ENCODE measurements around the gene CCDC74A.
"Not testable (repeated sequence)": the region's sequence is repeated elsewhere in the genome, so short reads cannot be mapped to it uniquely, and the experiment has no call there.

CCDC74A gene

GRCh38 chr2:131532723-131533608 lies 5.3 kb downstream of the CCDC74A start:
- not testable (repeated sequence) for H3K9me3 ChIP-seq (ENCODE audit: control insufficient read depth in 2 of 2, low read length in 2 of 2); H3K4me3 ChIP-seq (ENCODE audit: low read length in 2 of 2); H3K27me3 ChIP-seq (ENCODE audit: control insufficient read depth in 1 of 2, insufficient read depth in 2 of 2, low read length in 2 of 2); H3K27ac ChIP-seq (ENCODE audit: low read length); H3K4me1 ChIP-seq (ENCODE audit: control insufficient read depth, insufficient read depth, low read length); H3K36me3 ChIP-seq (ENCODE audit: control insufficient read depth in 2 of 2, insufficient read depth in 2 of 2, low read length in 2 of 2); H3K9ac ChIP-seq (ENCODE audit: low read length in 2 of 2)

- H3K27me3 ChIP-seq (ENCODE audit: control insufficient read depth in 1 of 2, insufficient read depth in 2 of 2, low read length in 2 of 2); H3K4me3 ChIP-seq (ENCODE audit: low read length in 2 of 2); H3K27ac ChIP-seq (ENCODE audit: low read length); H3K36me3 ChIP-seq (ENCODE audit: control insufficient read depth in 2 of 2, insufficient read depth in 2 of 2, low read length in 2 of 2); H3K4me1 ChIP-seq (ENCODE audit: control insufficient read depth, insufficient read depth, low read length); H3K9ac ChIP-seq (ENCODE audit: low read length in 2 of 2); H3K9me3 ChIP-seq (ENCODE audit: control insufficient read depth in 2 of 2, low read length in 2 of 2): not testable (repeated sequence)
Measured at GRCh38 chr2:131533609-131534316, 6.1 kb downstream of the CCDC74A start.

DNA sequence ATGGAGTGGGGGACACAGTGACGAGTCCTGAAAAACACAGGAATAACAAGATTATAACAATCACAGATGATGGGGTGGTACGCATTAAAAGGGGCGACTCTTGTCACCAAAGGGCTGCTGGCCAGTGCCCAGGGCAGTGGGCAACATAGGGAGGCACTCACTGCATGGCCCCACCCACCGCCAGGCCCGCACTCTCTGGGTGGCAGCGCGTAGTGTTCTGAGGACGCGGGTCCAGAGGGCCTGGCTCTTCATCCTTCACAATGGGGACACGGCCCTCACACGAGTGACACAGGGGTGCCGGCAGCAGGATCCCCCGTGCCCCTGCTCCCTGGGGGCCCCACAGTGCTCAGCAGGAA lies 6.6 kb downstream of the CCDC74A start:
- H3K36me3 ChIP-seq (ENCODE audit: control insufficient read depth in 2 of 2, insufficient read depth in 2 of 2, low read length in 2 of 2); H3K9me3 ChIP-seq (ENCODE audit: control insufficient read depth in 2 of 2, low read length in 2 of 2); H3K9ac ChIP-seq (ENCODE audit: low read length in 2 of 2); H3K4me1 ChIP-seq (ENCODE audit: control insufficient read depth, insufficient read depth, low read length); H3K4me3 ChIP-seq (ENCODE audit: low read length in 2 of 2); H3K27me3 ChIP-seq (ENCODE audit: control insufficient read depth in 1 of 2, insufficient read depth in 2 of 2, low read length in 2 of 2); H3K27ac ChIP-seq (ENCODE audit: low read length): not testable (repeated sequence)

DNA sequence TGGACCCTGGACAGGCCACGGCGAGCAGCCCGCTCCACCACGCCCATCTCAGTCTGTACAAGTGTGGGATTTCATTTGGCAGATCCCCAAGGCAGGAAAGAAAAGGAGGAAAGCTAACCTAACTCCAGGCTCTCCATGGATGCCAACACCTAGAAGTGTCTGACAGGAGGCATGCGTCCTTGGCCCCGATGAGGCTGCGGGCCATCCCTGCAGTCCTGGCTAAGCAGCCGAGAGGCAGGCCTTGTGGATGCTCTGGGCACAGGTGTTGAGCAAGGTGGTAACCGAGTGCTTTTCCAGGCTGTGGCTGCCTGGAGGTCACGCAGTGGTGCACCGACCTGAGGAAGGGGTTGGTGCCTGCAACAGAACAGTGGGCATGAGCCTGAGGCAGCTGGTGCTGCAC lies 7.3 kb downstream of the CCDC74A start:
- H3K36me3 ChIP-seq (ENCODE audit: control insufficient read depth in 2 of 2, insufficient read depth in 2 of 2, low read length in 2 of 2); H3K4me3 ChIP-seq (ENCODE audit: low read length in 2 of 2); H3K27ac ChIP-seq (ENCODE audit: low read length); H3K27me3 ChIP-seq (ENCODE audit: control insufficient read depth in 1 of 2, insufficient read depth in 2 of 2, low read length in 2 of 2); H3K9ac ChIP-seq (ENCODE audit: low read length in 2 of 2); H3K9me3 ChIP-seq (ENCODE audit: control insufficient read depth in 2 of 2, low read length in 2 of 2); H3K4me1 ChIP-seq (ENCODE audit: control insufficient read depth, insufficient read depth, low read length): not testable (repeated sequence)

GRCh38 chr2:131535526-131535925 lies 7.8 kb downstream of the CCDC74A start:
- H3K36me3 ChIP-seq (ENCODE audit: control insufficient read depth in 2 of 2, insufficient read depth in 2 of 2, low read length in 2 of 2): no peaks in the 10 kb centered on the region
- no peak overlapping the region for H3K27ac ChIP-seq (ENCODE audit: low read length)
- no peak overlapping the region for H3K9ac ChIP-seq (ENCODE audit: low read length in 2 of 2)
- no peaks in the 10 kb centered on the region for H3K4me1 ChIP-seq (ENCODE audit: control insufficient read depth, insufficient read depth, low read length)
- H3K9me3 ChIP-seq (ENCODE audit: control insufficient read depth in 2 of 2, low read length in 2 of 2): no peaks in the 10 kb centered on the region
- no peaks in the 10 kb centered on the region for H3K27me3 ChIP-seq (ENCODE audit: control insufficient read depth in 1 of 2, insufficient read depth in 2 of 2, low read length in 2 of 2)
- H3K4me3 ChIP-seq (ENCODE audit: low read length in 2 of 2): no peak overlapping the region

- not testable (repeated sequence) for H3K27me3 ChIP-seq (ENCODE audit: control insufficient read depth in 1 of 2, insufficient read depth in 2 of 2, low read length in 2 of 2); H3K9me3 ChIP-seq (ENCODE audit: control insufficient read depth in 2 of 2, low read length in 2 of 2); H3K27ac ChIP-seq (ENCODE audit: low read length); H3K4me1 ChIP-seq (ENCODE audit: control insufficient read depth, insufficient read depth, low read length); H3K36me3 ChIP-seq (ENCODE audit: control insufficient read depth in 2 of 2, insufficient read depth in 2 of 2, low read length in 2 of 2); H3K4me3 ChIP-seq (ENCODE audit: low read length in 2 of 2); H3K9ac ChIP-seq (ENCODE audit: low read length in 2 of 2)
Measured at GRCh38 chr2:131535951-131536826, 8.5 kb downstream of the CCDC74A start.

GRCh38 chr2:131536841-131537240 lies 9.2 kb downstream of the CCDC74A start:
- H3K27ac ChIP-seq (ENCODE audit: low read length); H3K9me3 ChIP-seq (ENCODE audit: control insufficient read depth in 2 of 2, low read length in 2 of 2); H3K27me3 ChIP-seq (ENCODE audit: control insufficient read depth in 1 of 2, insufficient read depth in 2 of 2, low read length in 2 of 2); H3K36me3 ChIP-seq (ENCODE audit: control insufficient read depth in 2 of 2, insufficient read depth in 2 of 2, low read length in 2 of 2); H3K4me3 ChIP-seq (ENCODE audit: low read length in 2 of 2); H3K9ac ChIP-seq (ENCODE audit: low read length in 2 of 2); H3K4me1 ChIP-seq (ENCODE audit: control insufficient read depth, insufficient read depth, low read length): not testable (repeated sequence)

- H3K27me3 ChIP-seq (ENCODE audit: control insufficient read depth in 1 of 2, insufficient read depth in 2 of 2, low read length in 2 of 2); H3K9me3 ChIP-seq (ENCODE audit: control insufficient read depth in 2 of 2, low read length in 2 of 2); H3K36me3 ChIP-seq (ENCODE audit: control insufficient read depth in 2 of 2, insufficient read depth in 2 of 2, low read length in 2 of 2); H3K4me1 ChIP-seq (ENCODE audit: control insufficient read depth, insufficient read depth, low read length); H3K4me3 ChIP-seq (ENCODE audit: low read length in 2 of 2); H3K9ac ChIP-seq (ENCODE audit: low read length in 2 of 2); H3K27ac ChIP-seq (ENCODE audit: low read length): not testable (repeated sequence)
Measured at GRCh38 chr2:131538856-131539255, 11.2 kb downstream of the CCDC74A start.

DNA sequence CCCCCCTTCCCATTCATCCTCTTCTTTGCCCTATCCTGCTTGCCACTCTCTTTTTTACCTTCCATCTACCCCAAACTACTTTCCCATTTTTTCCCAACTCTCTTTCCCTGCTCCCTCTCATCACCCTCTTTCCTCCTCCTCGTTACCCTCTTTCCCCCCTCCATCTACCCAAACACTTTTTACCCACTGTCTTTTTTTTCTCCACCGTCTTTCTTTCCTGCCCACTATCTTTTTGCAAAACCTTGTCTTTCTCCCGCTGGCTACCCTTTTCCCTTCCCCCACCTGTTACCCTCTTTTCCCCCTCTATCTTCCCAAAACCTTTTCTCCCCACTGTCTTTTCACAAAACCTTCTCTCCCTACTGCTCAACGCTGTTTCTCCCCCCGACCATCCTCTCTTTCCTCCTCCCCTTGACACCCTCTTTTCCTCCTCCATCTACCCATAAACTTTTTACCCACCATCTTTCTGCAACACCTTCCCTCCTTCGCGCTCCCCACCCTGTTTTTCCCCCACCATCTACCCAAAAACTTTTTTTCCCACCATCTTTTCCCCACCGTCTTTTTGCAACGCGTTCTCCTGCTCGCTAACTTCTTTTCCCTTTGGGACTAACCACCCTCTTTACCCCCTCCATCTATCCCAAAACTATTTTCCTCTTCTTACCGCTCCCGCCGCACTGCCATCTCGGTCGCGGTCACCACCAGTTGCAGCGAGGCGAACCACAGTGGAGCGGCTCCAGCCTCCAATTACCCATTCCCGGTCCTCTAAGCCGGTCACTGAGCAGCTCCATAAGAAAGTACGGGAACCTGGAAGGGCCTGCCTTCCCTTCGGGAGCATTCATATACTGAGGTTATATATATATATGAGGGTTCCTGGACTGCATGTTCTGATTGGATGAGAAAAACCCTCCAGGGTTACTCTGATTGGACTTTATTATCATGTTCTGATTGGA lies 15.0 kb downstream of the CCDC74A start:
- Histone ChIP-seq H3K4me1 (ENCODE audit: control insufficient read depth, insufficient read depth, low read length) (no peaks in the 10 kb centered on the region), H3K27me3 (ENCODE audit: control insufficient read depth in 1 of 2, insufficient read depth in 2 of 2, low read length in 2 of 2) (no peaks in the 10 kb centered on the region), H3K9me3 (ENCODE audit: control insufficient read depth in 2 of 2, low read length in 2 of 2) (no peaks in the 10 kb centered on the region), H3K4me3 (ENCODE audit: low read length in 2 of 2) (no peak overlapping the region), H3K9ac (ENCODE audit: low read length in 2 of 2) (no peak overlapping the region), H3K36me3 (ENCODE audit: control insufficient read depth in 2 of 2, insufficient read depth in 2 of 2, low read length in 2 of 2) (no peaks in the 10 kb centered on the region), H3K27ac (ENCODE audit: low read length) (no peak overlapping the region)

GRCh38 chr2:131543385-131543891 lies 15.8 kb downstream of the CCDC74A start:
- no peaks in the 10 kb centered on the region for H3K9me3 ChIP-seq (ENCODE audit: control insufficient read depth in 2 of 2, low read length in 2 of 2)

More at GRCh38 chr2:131543385-131543891, 15.8 kb downstream of the CCDC74A start:
- Histone ChIP-seq H3K4me1 (ENCODE audit: control insufficient read depth, insufficient read depth, low read length) (no peaks in the 10 kb centered on the region), H3K36me3 (ENCODE audit: control insufficient read depth in 2 of 2, insufficient read depth in 2 of 2, low read length in 2 of 2) (no peaks in the 10 kb centered on the region), H3K27ac (ENCODE audit: low read length) (no peak overlapping the region), H3K9ac (ENCODE audit: low read length in 2 of 2) (no peak overlapping the region), H3K27me3 (ENCODE audit: control insufficient read depth in 1 of 2, insufficient read depth in 2 of 2, low read length in 2 of 2) (no peaks in the 10 kb centered on the region), H3K4me3 (ENCODE audit: low read length in 2 of 2) (no peak overlapping the region)
